Activated CD8-positive, alpha-beta memory T cell treated with anti-CD3 and anti-CD28 coated beads, Interleukin-2, amount 50 U/mL, for 24 hours (primary cell): ENCODE results near the gene CPVL.

Source experiments
- DNase-seq: peaks from one replicate; pipeline ENCODE4 v3.0.0-alpha.2; 2020; ENCODE audit errors: extremely low read depth

The CPVL gene

DNA sequence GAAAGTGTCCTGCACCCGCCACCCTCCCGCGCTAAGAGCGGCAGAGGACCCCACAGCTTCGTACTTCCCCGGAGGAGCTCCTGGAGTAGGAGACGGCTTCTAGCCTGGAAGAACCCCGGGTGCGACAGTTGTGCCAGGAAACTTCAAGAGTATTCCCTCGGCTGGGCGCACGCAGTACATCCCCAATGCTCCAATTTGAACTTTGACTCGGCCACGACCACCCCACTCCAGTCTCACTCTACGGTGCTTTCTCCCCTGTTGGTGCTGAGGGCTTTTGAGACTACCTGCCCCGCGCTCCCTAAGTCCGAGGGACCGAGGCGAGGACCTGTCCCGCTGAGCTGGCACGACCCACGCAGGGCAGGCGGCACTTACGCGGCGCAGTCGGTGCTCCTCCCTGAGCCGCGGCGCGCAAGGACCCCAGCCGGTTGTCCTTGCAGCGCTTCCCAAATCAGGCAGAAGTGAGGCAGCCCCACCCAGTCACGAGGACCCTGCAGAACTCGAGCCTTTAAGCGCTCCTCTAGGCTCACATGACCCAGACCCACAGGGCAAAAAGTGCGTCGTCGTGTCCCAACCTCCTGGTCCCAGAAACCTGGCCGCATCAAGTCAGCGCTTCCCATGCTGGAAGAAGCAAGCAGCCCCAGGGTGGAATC is at the start of gene CPVL:
TSS of gene CPVL (minus strand) at position 481 of the 650 bp plus-strand sequence. CDS start 25,476 bp downstream, outside the sequence.
- DNase-seq, result no peak

DNA sequence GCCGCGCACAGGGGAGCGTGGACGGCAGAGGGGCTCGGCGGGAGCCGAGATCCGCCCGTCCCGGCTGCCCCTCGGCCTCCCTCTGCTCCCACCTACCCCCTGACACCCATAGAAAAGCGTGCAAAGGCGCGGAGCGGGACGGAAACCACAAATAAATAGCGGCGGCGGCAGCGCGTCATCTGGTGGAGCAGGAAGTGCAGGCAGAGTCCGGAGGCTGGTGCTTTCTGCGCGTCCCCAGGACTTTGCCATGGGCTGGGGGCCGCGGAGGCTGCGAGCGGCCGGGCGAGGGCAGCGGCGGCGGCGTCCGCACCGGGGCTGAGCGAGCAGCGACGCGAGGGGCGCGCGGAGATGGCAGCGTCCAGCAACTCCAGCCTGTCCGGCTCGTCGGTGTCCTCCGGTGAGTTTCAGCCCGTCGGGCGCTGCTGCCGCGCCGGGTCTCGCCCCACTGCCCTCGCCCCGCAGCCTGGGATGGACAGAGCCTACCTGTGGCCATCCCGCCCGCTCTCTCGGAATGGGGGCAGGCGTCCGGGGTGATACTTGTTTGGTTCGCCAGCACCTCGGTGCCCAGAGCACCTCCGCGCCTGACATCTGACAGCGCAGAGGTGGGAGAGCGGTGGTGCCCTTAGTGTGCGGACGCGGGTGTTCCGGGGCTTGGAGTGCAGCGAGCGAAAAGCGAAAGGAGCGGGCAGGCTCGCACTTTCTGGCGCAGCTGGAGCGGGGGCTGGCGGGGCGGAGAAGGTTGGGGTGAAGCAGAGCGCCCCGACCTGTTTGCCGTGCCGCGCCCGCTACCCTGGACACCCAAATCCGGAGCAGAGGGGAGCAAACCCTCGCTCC is 48.5 kb upstream of the CPVL start, which contains the start of gene CHN2:
TSS of gene CHN2 (plus strand) at position 182 of the 834 bp plus-strand sequence.
- DNase-seq, result no peak

DNA sequence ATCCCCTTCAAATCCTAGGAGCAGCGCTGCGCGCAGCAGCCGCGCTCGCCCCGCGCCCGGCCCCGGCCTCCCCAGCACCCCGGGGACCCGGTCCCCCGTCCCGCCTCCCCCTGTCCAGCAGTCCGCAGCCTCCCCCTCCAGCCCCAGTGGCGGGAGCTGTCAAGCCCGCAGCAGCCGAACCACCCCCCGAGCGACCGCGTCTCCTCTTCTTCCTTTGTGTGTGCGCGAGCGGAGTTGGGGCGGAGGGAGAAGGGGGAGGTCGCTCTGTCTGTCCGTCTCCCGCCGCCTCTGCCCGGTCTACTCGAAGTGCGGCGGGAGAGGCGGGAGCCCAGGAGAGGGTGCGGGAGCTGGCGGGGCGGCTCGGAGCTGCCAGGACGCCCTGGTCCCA is 47.9 kb upstream of the CPVL start:
- DNase-seq, result no peak

DNA sequence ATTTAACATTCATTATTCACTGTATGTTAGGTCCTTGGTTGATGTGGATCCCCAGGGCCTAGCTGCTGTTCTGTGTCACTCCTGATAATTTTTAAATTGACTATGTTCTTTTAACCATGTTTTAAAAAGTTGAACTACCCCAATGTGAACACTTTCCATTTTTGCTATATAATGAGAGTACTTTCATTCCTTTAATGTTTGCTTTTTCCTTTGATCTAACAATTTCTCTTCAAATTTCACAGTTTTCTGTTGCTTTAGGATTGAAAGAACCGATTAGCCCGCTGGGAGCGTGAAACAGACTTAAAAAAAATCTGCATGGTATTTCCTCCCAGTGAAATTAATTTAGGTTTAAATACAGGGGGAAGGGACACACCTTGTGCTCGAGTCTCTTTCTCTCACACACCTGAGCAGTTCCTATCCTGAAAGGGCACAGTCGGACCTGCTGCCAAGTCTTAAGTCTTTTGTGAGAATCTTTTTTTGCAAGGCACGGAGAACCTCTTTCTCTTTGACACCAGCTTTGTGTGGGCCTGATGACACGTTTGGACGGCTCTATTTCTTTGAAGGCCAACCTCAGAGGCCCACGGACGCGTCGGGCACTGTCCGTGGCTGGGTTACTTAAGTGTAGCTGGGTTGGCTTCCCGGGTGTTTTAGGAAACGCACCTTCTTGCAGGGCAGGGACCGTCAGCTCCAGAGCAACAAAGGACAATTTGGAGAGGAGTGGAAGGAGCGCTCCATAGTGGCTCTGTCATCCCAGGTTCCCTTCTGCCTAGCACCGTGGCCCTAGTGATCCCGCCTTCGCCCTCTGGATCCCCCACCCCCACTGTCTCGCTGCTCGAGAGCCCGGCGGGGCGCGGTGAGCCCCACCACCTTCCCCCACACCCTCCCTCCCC is 47.2 kb upstream of the CPVL start:
- no peak for DNase-seq

DNA sequence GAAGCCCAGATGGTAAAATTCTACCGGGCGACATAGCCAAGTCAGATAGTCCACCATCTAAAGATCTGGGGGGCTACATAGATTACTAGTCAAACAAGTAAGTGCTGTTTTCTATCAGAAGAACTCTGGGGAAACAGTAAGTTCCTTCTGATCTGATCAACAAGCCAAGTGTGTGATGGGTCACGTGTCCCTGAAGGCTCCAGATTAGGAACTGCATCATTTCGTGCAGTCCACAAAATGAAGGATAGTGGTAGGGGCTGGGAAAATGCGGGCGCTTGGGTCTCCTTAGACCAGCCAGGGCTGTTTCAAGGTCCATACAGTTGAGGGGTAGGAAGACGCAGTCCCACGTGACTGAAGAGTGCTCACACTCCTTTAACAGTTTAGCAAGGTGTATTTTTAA is 46.5 kb upstream of the CPVL start:
- no peak for DNase-seq

DNA sequence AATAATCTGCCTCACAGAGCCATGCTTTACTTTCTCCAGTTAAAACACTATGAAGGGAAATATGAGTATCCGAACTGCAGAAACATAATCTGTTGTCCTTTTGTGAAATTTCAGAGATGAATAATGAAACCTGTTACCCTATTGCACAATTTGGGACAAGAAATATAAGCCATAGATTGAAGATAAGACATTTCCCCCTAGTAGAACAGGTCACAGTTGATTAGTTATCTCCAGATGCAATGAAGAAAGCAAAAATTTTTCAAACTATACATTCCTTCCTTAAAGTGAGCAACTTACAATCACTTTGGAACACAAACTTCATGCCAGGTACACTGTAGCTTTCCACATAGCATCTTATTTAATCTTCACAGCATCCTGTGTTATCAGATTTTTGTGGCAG is 46.0 kb upstream of the CPVL start:
- DNase-seq, result no peak

DNA sequence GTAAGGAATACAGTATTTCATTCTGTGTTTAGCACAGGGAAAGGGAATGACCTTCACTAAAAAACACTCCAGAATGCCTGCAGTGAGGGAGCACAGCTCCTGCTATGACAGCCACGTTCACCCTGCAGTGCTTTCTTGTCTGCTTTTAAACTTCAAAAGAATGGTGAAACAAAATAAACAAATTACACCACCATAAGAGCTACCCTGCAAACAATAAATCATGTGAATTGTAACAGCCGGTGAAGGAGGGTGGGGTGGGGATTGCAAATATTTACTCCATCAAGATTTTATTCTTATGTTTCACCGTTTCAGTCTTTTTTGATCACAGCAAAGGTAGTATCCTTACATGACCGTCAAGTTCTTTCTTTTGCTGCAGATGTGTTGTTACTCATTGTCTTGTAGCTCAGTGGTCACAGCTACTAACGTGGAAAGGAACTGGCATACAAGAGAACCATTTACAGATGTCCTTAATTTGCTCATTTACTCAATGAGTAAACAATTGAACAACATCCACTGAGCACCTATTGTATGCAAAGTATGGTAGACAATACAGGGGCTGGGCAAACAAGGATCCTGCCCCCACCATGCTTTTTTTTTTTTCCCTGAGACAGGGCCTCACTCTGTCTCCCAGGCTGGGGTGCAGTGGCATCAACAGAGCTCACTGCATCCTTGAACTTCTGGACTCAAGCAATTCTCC is 44.2 kb upstream of the CPVL start:
- DNase-seq, result no peak

DNA sequence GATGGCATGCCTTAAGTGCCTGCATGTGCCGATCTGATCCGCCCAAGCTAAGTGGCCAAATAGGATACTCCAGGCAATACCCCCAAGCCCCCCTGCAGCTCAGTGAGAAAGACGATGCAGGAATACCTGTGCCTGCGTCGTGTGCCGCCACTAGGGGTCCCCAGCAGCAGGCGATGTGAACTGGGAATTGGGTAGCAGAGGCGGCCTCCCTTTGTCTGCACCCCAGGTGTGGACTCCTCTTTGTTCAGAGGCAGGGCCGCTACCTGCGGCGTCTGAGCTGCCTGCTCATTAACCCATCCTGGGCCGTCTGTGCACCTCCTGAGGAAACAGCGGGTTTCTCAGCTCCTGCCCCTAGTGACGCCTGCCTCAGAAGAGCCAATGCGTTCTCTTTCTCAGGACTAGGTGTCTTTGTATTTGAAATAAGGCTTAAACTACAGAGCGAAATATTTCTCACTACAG is 43.4 kb upstream of the CPVL start:
- no peak for DNase-seq

DNA sequence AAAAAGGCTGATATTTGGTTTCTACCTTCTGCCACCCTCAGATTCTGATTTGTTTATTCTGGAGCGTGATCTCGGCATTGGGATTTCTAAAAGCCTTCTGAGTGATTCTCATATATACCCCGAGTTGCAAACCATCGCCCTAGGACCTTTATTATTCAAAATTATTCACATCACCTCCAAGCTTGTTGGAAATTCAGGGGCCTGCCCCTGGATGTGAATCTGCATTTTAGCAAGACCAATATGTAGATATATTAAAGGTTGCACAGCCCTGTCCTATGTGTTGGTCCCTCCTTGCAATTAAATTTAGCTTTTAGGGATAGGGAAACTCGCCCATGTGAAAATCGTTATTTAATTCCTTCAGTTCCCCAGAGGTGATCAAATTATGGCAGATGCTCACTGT is 39.3 kb upstream of the CPVL start:
- no peak for DNase-seq

DNA sequence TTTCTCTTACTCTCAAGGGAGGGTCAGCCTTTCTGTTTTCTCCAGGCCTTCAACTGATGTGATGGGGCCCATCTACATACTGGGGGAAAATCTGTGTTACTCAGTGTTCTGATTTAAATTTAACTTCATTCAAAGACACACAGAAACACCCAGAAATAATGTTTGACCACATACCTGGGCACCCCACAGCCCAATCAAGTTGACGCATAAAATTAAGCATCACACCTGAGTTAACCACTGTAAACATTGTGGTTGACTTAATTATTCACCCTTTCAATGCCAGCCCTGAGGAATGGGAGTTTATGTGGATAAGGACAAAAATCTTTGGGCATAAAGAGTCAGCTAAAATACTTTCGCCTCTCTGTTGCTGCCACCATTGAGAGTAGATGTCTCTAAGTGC is 38.3 kb upstream of the CPVL start:
- DNase-seq, result no peak

DNA sequence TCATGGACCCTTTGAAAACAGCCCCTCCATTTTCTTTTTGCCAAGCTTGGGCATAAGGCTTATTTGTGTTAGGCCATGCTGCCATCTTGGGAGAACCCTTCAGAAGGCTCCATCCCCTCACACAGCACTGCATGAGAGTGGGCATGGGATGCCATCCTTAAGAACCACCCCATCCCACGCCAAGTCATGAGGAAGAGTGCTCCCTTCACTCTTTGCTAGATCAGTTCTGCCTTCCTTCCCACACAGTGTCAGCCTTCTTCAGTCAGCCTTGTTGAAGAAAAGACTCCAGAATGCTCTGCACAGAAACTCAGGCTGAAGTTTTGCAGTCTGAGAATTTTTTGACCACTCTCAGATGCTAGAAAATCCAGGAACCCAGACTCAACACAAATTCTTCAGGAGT is 32.8 kb upstream of the CPVL start:
- no peak for DNase-seq

DNA sequence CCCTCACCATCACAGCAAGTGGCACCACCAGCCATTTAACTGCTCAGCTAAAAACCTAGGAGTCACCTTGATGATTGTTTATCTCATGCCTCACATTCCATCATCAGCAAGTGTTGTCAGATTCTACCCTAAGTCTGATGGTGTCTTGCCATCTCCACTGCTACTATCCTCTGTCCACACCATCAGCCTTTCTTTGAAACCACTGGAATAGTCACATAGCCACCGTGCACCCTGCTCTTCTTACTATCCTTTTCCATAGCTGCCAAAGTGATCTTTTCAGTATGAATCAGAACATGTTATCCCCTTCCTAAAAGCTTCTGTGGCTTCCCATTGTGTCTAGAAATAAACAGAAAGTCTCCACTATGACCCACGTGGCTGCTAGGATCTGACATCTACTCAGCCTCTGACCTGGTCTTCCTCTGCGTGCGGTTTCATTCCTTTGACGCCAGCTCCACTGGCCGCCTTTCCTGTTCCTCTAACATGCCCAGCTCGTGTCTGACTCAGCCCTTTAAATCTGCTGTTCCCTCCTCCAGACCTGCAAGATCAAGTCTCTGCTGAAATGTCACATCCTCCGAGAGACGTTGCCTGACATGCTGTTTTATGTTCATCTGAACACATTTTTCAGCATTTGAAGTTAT is 31.7 kb upstream of the CPVL start:
- no peak for DNase-seq

DNA sequence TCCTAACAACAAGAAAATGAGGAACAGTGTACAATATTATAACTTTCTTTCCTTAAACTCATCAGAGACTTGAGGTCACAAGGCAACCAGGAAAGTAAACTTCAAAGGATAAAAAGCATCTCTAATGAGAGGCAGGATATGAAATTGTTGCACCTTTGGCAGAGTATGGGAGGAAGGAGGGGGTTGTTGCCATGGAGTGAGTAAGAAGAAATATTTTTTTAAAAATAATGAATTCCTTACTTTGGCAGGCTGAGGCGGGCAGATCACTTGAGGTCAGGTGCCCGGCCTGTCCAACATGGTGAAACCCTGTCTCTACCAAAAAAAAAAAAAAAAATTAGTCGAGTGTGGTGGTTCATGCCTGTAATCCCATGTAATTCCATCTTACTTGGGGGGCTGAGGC is 27.1 kb upstream of the CPVL start:
- DNase-seq, result no peak

DNA sequence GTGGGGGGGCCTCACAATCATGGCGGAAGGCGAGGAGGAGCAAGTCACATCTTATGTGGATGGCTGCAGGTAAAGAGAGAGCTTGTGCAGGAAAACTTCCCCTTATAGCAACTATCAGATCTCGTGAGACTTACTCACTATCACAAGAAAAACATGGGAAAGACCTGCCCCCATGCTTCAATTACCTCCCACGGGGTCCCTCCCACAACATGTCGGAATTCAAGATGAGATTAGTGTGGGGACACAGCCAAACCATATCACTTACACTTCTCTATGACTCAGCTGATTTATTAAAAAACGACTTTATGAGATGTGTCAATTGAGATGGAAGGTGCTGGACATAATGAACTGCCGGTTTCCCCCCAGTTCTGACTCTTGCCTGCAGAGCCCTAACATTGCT is 24.4 kb upstream of the CPVL start:
- DNase-seq, result no peak

DNA sequence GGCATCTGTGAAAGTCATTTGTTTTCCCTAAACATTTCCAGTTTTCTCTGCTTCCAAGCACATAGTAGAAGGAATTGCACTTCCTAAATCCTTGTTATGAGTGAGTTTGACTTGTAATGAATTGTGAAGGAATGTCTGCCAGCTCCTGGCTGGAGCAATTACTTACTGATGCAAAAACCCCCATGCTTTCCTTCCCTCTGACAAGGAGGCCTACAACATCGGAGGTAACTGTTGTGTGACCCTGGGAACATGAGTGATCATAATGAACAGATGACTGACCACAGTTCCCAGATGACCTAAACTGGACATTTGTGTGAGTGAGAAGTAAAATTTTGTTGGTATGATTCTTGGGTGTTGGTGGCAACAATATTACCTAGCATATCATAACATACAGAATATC is 21.4 kb upstream of the CPVL start:
- no peak for DNase-seq

DNA sequence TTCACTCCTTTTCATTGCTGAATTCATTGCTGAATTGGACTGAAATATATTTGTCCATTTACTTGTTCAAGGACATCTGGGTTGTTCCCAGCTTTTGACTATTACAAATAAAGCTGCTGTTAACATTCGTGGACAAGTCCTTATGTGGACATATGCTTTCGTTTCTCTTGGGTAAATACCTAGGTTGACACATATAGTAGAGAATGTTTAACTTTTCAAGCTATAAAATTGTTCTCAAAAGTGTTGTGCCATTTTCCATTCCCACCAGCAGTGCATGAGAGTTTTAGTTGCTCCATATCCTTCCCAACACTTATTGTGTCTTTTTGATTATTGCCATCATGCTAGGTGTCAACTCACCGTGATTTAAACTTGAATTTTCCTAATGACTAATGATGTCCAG is 17.5 kb upstream of the CPVL start:
- DNase-seq, result no peak

DNA sequence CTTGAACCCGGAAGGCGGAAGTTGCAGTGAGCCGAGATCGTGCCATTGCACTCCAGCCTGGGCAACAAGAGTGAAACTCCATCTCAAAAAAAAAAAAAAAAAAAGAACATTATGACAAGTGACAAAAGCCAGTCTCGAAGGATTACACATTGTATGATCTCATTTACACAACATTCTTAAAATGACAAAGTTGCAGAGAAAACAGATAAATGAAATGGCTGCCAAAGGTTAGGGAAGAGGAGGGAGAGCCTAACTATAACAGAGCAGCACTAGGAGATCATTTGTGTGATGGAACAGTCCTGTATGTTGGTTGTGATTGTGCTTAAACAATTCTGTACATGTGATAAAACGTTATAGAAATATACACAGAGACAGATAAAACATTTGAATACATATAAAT is 16.2 kb upstream of the CPVL start:
- no peak for DNase-seq

DNA sequence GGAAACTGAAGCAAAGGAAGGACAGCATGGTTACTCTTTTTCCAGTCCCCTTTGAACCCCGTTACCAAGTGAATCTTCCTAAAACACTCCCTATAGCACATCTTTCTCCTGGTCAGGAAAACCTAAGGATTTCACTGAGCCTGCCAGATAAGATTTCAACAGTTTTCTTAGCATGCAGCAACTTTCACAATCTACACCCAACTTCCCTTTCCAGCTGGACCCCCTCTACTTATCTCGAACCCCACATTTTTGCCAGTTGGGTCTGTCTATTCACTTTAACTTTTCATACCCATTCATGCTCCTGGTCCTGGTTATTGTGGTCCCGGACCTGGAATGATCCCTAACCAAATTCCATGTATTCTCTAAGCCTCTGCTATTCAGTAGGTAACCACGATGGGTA is 14.9 kb upstream of the CPVL start:
- DNase-seq, result no peak

DNA sequence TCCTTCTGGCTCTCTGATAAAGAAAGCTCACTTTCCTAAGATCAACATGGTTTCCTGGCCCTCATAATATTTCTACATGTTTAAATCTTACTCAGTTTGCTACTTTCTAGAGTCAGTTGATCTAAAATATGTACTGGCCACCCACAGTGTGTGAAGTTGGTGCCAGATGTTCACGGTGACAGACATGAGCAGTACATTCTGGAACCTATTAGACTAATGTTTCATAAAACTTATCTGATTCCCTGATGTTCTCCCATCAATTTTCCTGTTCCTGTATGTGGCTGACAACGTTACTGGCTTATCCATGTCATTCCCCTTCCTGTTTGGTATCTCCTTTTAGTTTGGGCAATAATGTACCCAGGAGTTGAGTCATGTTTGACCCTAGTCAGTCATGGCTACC is 13.7 kb upstream of the CPVL start:
- DNase-seq, result no peak

DNA sequence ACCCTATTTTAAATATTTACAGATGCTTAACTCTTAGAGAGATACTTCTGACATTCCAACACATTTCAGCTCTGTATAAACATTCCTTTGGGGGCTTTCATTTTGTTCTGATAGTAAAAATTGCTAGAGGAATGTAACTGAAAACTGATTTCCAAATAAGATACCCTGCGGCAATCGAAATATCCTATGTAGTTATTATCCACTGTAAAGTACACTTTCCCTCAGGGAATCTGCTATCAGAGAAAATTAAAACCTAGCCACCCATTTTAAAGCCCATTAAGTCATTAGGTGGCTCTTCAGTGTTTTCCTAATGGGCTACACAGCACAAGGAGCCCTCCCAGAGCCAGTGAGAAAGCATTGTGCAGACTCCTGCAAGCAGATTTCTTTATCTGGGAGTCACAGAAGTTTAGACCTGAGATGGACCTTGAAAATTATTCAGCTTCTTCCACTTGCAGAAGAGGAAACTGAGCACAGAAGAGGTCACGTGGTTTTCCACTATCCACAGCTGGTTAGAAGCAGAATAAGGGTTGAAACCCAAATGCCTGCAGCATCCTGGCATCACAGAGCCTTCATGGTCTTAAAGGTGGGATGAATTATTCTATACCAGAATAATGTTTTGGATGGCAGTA is 12.6 kb upstream of the CPVL start:
- no peak for DNase-seq
